ENCODE results near the gene TBC1D2.

DNA sequence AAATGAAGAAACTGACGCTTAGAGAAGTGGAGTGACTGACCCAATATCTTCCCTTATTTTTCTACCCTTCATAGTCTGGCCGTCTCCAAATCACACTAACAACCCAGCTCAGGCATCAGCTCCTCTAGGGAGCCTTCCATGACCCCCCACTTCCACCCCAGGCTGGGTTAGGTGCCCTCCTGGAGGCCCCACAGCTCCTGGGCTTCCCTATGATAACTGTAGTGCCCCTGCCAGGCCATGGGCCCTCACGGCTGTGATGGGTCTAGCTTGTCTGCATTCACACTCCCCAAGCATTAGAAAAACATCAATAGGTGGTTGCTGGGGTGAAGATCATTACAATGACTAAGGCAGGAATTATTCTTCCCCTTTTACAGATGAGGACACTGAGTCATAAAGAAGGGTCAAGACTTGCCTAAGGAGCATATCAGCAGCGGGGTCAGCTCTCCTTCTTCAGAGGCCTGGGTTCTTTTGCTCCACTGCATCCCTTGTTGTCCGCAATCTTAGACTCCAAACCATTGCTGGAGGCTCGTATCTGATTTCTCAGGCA, 70.4 kb downstream of the TBC1D2 start:
- TF ChIP-seq, protein P1, sequence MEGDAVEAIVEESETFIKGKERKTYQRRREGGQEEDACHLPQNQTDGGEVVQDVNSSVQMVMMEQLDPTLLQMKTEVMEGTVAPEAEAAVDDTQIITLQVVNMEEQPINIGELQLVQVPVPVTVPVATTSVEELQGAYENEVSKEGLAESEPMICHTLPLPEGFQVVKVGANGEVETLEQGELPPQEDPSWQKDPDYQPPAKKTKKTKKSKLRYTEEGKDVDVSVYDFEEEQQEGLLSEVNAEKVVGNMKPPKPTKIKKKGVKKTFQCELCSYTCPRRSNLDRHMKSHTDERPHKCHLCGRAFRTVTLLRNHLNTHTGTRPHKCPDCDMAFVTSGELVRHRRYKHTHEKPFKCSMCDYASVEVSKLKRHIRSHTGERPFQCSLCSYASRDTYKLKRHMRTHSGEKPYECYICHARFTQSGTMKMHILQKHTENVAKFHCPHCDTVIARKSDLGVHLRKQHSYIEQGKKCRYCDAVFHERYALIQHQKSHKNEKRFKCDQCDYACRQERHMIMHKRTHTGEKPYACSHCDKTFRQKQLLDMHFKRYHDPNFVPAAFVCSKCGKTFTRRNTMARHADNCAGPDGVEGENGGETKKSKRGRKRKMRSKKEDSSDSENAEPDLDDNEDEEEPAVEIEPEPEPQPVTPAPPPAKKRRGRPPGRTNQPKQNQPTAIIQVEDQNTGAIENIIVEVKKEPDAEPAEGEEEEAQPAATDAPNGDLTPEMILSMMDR (conservative IDR thresholded peaks at IDR 0.05; ENCODE audit: low read depth in 2 of 2) = no peak
- TF ChIP-seq CREB1 (CRISPR knock-in tag; IDR thresholded peaks at IDR 0.05; ENCODE audit: low read depth) (no peak), EZH2 (IDR thresholded peaks at IDR 0.05; ENCODE audit: low read depth, unreplicated experiment) (no peak), NANOG (IDR thresholded peaks at IDR 0.05; ENCODE audit: borderline replicate concordance) (no peak), POLR2AphosphoS5 (IDR thresholded peaks at IDR 0.05; ENCODE audit: low read depth) (no peak), ZNF331 (CRISPR knock-in tag; IDR thresholded peaks at IDR 0.05; ENCODE audit: low read depth) (no peak)
- TF ChIP-seq, protein P2, sequence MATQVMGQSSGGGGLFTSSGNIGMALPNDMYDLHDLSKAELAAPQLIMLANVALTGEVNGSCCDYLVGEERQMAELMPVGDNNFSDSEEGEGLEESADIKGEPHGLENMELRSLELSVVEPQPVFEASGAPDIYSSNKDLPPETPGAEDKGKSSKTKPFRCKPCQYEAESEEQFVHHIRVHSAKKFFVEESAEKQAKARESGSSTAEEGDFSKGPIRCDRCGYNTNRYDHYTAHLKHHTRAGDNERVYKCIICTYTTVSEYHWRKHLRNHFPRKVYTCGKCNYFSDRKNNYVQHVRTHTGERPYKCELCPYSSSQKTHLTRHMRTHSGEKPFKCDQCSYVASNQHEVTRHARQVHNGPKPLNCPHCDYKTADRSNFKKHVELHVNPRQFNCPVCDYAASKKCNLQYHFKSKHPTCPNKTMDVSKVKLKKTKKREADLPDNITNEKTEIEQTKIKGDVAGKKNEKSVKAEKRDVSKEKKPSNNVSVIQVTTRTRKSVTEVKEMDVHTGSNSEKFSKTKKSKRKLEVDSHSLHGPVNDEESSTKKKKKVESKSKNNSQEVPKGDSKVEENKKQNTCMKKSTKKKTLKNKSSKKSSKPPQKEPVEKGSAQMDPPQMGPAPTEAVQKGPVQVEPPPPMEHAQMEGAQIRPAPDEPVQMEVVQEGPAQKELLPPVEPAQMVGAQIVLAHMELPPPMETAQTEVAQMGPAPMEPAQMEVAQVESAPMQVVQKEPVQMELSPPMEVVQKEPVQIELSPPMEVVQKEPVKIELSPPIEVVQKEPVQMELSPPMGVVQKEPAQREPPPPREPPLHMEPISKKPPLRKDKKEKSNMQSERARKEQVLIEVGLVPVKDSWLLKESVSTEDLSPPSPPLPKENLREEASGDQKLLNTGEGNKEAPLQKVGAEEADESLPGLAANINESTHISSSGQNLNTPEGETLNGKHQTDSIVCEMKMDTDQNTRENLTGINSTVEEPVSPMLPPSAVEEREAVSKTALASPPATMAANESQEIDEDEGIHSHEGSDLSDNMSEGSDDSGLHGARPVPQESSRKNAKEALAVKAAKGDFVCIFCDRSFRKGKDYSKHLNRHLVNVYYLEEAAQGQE (IDR thresholded peaks at IDR 0.05; ENCODE audit: unreplicated experiment) = no peak
